K562 (cell line): ENCODE measurements around the gene BICC1. TPM values are rescaled to one million over a fixed set of nuclear protein-coding genes. Genes with fewer than 3 reads are reported as not detected.

ENCODE experiments used
- ATAC-seq: fragments of 200-7000 bp; cut with Tn5 transposase; 3 replicates; pipeline ENCODE4 v1.9.1; 2020; ENCODE audit warnings: moderate library complexity
- BruUV-seq: library from RNA; stranded (reverse); fragments of 400-500 nt; replicated peaks from 2 replicates; lab custom pipeline; 2021; lab: Mats Ljungman, UMichigan
- CTCF ChIA-PET: fragments of 300-600 bp; formaldehyde crosslinking; extraction: SDS; loops from one replicate; lab custom pipeline; 2021; ENCODE audit warnings: low intra/inter-chr PET ratio; lab: Yijun Ruan, JAX
- POLR2A ChIA-PET: fragments of 300-600, 350-650 bp; sonication (Branson Sonifier 250); formaldehyde crosslinking; extraction: SDS; loops from one replicate; lab custom pipeline; 2021; ENCODE audit warnings: antibody characterized with exemption, inconsistent platforms; lab: Yijun Ruan, JAX
- DNase-seq, 4 experiments: peaks; one replicate each; pipeline versions ENCODE4 v3.0.0 to v3.0.0-alpha.2; 2011 to 2018; ENCODE audit warnings: low spot score in 3 of 4, mixed read lengths in 3 of 4; ENCODE audit errors: extremely low read depth in 1 of 4
- FAIRE-seq: peaks from 2 replicates; lab custom pipeline; 2011; peaks lifted over from hg19 to GRCh38; lab: Jason Lieb, UNC
- H2AFZ ChIP-seq: 2 replicates; pipeline ENCODE4 v1.6.0; 2011; ENCODE audit warnings: low read depth, low read length, control low read depth, inconsistent platforms
- H3K27ac ChIP-seq: fragments of 200-600 bp; 3 replicates; pipeline ENCODE4 v1.8.0; 2011; ENCODE audit warnings: low read depth, mild to moderate bottlenecking, control low read depth, inconsistent platforms, low read length, moderate library complexity, mixed read lengths; ENCODE audit errors: extremely low read depth
- H3K27me3 ChIP-seq, 2 experiments: fragments of 300-600 bp in 1 of 2; 2 replicates in 1 of 2; 3 replicates in 1 of 2; pipeline versions ENCODE4 v1.6.0 to v1.8.0; 2011; ENCODE audit warnings: inconsistent platforms in 2 of 2, low read length in 2 of 2, mild to moderate bottlenecking in 1 of 2, mixed read lengths in 1 of 2, moderate library complexity in 1 of 2; ENCODE audit not compliant: control insufficient read depth in 2 of 2, insufficient read depth in 2 of 2
- H3K36me3 ChIP-seq: fragments of 300-600 bp; 3 replicates; pipeline ENCODE4 v1.8.0; 2011; ENCODE audit warnings: mild to moderate bottlenecking, low read length, inconsistent platforms; ENCODE audit not compliant: control insufficient read depth, insufficient read depth
- H3K4me1 ChIP-seq, 2 experiments: fragments of 200-600 bp in 1 of 2; replicated peaks in 1 of 2; 2 replicates in 1 of 2; 3 replicates in 1 of 2; pipeline versions ENCODE4 v1.5.1 to v1.8.0; 2011; ENCODE audit warnings: inconsistent platforms in 2 of 2, low read length in 2 of 2, mild to moderate bottlenecking in 1 of 2, mixed read lengths in 1 of 2, moderate library complexity in 1 of 2; ENCODE audit not compliant: control insufficient read depth in 2 of 2, insufficient read depth in 2 of 2
- H3K4me2 ChIP-seq: 2 replicates; pipeline ENCODE4 v1.6.1; 2011; ENCODE audit warnings: low read length, control low read depth, inconsistent platforms, mixed read lengths; ENCODE audit not compliant: insufficient read depth
- H3K4me3 ChIP-seq: fragments of 200-600 bp; sonication (generic), shearing (Covaris generic); 2 replicates; pipeline ENCODE4 v1.5.1; 2016; ENCODE audit warnings: control low read depth, inconsistent platforms
- H3K79me2 ChIP-seq: fragments of 200-600 bp; 3 replicates; pipeline ENCODE4 v1.8.0; 2011; ENCODE audit warnings: low read length, inconsistent platforms; ENCODE audit not compliant: control insufficient read depth, insufficient read depth
- H3K9ac ChIP-seq, 2 experiments: 2 replicates each; pipeline versions ENCODE4 v1.6.0 to v1.6.1; 2011; ENCODE audit warnings: low read depth in 2 of 2, low read length in 2 of 2, control low read depth in 1 of 2, inconsistent platforms in 1 of 2, mild to moderate bottlenecking in 1 of 2, mixed read lengths in 1 of 2; ENCODE audit not compliant: insufficient read depth in 1 of 2
- H3K9me1 ChIP-seq: one replicate; pipeline ENCODE4 v1.6.0; 2011; ENCODE audit warnings: inconsistent platforms, mild to moderate bottlenecking, low read length, moderate library complexity; ENCODE audit not compliant: control insufficient read depth, insufficient read depth
- H3K9me3 ChIP-seq: replicated peaks from 2 replicates; pipeline ENCODE4 v1.5.1; 2011; ENCODE audit warnings: low read depth, low read length, inconsistent platforms; ENCODE audit not compliant: control insufficient read depth, insufficient read depth
- H4K20me1 ChIP-seq: replicated peaks from 2 replicates; pipeline ENCODE4 v1.6.1; 2011; ENCODE audit warnings: low read length, inconsistent platforms, mixed read lengths; ENCODE audit not compliant: control insufficient read depth, insufficient read depth
- ARID3A ChIP-seq: IDR thresholded peaks from 2 replicates; pipeline ENCODE4 v1.6.1; 2012; ENCODE audit warnings: low read depth, low read length, improper control_type of control experiment, borderline replicate concordance
- HSF4 ChIP-seq: fragments of 250-450 bp; sonication (Bioruptor Pico); IDR thresholded peaks from 2 replicates; pipeline ENCODE4 v2.1.2; 2022; ENCODE audit warnings: mild to moderate bottlenecking, moderate library complexity, borderline replicate concordance
- PCBP2 ChIP-seq: fragments of 200-400 bp; formaldehyde crosslinking; IDR thresholded peaks from 2 replicates; pipeline ENCODE4 v1.6.1; 2018; ENCODE audit warnings: low read length, low read depth, mild to moderate bottlenecking, moderate library complexity; ENCODE audit not compliant: poor library complexity, severe bottlenecking
- POLR2H ChIP-seq: IDR thresholded peaks from 2 replicates; pipeline ENCODE4 v1.6.1; 2016; ENCODE audit warnings: missing genetic modification characterization, low read depth, mild to moderate bottlenecking, control low read depth, missing compliant biosample characterization, moderate library complexity
- SRSF1 ChIP-seq: fragments of 200-400 bp; formaldehyde crosslinking; IDR thresholded peaks from 2 replicates; pipeline ENCODE4 v1.6.1; 2017; ENCODE audit warnings: mild to moderate bottlenecking, low read depth, low read length, moderate library complexity
- TRIM28 ChIP-seq: fragments of 450-650 bp; IDR thresholded peaks from 2 replicates; pipeline ENCODE4 v1.6.1; 2017
- ZFP1 ChIP-seq: fragments of 450-650 bp; formaldehyde crosslinking; IDR thresholded peaks from 2 replicates; pipeline ENCODE4 v1.4.0; 2020; ENCODE audit warnings: mild to moderate bottlenecking, mixed read lengths
- ZNF133 ChIP-seq: fragments of 250-450 bp; sonication (Bioruptor Pico); IDR thresholded peaks from 2 replicates; pipeline ENCODE4 v1.4.0; 2020; ENCODE audit warnings: mild to moderate bottlenecking
- ZNF785 ChIP-seq: fragments of 250-450 bp; sonication (Bioruptor Pico); IDR thresholded peaks from 2 replicates; pipeline ENCODE4 v1.4.0; 2020; ENCODE audit warnings: mild to moderate bottlenecking
- ZNF79 ChIP-seq: fragments of 250-450 bp; sonication (Bioruptor Pico); IDR thresholded peaks from 2 replicates; pipeline ENCODE4 v1.4.0; 2020; ENCODE audit warnings: low read depth, mild to moderate bottlenecking, moderate library complexity
- WGBS: fragments of 100-300 bp; shearing (Covaris generic); methylation state at CpG from one replicate; pipeline ENCODE4 v1.1.6; 2016; ENCODE audit warnings: low coverage, mixed read lengths; ENCODE audit not compliant: insufficient coverage; ENCODE audit errors: missing lambda C conversion rate; 5-methylcytosine and 5-hydroxymethylcytosine counted together
- in situ Hi-C: fragments of 300-500 bp; cut with MboI; formaldehyde crosslinking; loops from 4 replicates; pipeline ENCODE4 v1.15.0; 2018; ENCODE audit warnings: inconsistent platforms, mixed read lengths
- intact Hi-C: fragments of 100-400 bp; cut with micrococcal nuclease; formaldehyde crosslinking; loops from 2 replicates; pipeline ENCODE4 v1.14.2; 2022
- polyA plus RNA-seq, 8 experiments: library from polyadenylated mRNA; depleted of rRNA in 4 of 8; stranded (reverse) in 5 of 8; unstranded in 3 of 8; fragments of >200 nt; fragmentation: Nextera tagmentation in 2 of 8; fragmentation: Illumina TruSeq in 1 of 8; extraction: Ambion mirVana in 2 of 8; extraction: Trizol in 1 of 8; gene quantifications; 2 replicates each; pipeline versions ENCODE4 v1.2.1 to v1.2.3, GENCODE V29; 2011 to 2014; ENCODE audit warnings: inconsistent platforms in 1 of 8, missing spikeins in 1 of 8
- total RNA-seq, 7 experiments: library from RNA; depleted of rRNA in 6 of 7; stranded (reverse); fragments of >200 nt in 6 of 7; fragmentation: Illumina TruSeq in 2 of 7; extraction: Trizol in 2 of 7; gene quantifications; 2 replicates each; pipeline versions ENCODE4 v1.2.1 to v1.2.3, GENCODE V29; 2011 to 2021; ENCODE audit warnings: low replicate concordance in 1 of 7
- TF ChIP-seq, protein P1 (sequence below): fragments of 200-800 bp; sonication (Bioruptor generic); IDR thresholded peaks from 2 replicates; pipeline ENCODE4 v1.6.1; 2017; ENCODE audit warnings: missing genetic modification characterization, missing compliant biosample characterization
- TF ChIP-seq, protein P2 (sequence below): fragments of 250-450 bp; sonication (Bioruptor Pico); IDR thresholded peaks from 2 replicates; pipeline ENCODE4 v1.5.0; 2022; ENCODE audit warnings: mild to moderate bottlenecking
- TF ChIP-seq, protein P3 (sequence below): fragments of 150-350 bp; conservative IDR thresholded peaks from 2 replicates; pipeline ENCODE4 v1.6.1; 2014; ENCODE audit warnings: low read length

BICC1 gene
- total and polyA plus RNA-seq, 9 of the 15 experiments (the other 6 are each of a cell fraction or from before 2014, with no cell fraction given): not detected

DNA sequence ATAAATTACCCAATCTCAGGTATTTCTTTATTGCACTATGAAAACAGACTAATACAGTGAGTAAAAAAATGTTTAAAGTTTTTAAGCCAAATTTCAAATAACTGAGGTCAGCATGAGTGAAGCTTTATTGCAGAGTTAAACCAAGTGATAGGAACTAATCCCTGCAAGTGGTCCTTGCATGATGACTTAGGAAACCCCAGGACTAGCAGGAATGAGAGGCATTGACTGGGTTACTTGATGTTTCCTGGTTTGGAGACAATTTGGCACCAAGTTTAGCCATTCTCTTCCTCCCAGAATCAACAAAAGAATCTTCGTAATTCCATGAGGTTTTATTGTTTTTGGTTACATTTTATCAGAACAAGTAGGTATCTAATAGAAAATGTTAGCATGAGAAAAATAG, 194.2 kb downstream of the BICC1 start:
- no peak for FAIRE-seq
- CTCF ChIA-PET: no interaction called here

More for the DNA sequence above, 194.2 kb downstream of the BICC1 start:
- TF ChIP-seq ZNF785 (CRISPR knock-in tag): no peak
- TF ChIP-seq ZNF133 (CRISPR knock-in tag): no peak
- no peak for TF ChIP-seq PCBP2
- TF ChIP-seq SRSF1: no peak
- TF ChIP-seq ZNF79 (CRISPR knock-in tag): no peak
- no peak for TF ChIP-seq ARID3A
- TF ChIP-seq, protein P1, sequence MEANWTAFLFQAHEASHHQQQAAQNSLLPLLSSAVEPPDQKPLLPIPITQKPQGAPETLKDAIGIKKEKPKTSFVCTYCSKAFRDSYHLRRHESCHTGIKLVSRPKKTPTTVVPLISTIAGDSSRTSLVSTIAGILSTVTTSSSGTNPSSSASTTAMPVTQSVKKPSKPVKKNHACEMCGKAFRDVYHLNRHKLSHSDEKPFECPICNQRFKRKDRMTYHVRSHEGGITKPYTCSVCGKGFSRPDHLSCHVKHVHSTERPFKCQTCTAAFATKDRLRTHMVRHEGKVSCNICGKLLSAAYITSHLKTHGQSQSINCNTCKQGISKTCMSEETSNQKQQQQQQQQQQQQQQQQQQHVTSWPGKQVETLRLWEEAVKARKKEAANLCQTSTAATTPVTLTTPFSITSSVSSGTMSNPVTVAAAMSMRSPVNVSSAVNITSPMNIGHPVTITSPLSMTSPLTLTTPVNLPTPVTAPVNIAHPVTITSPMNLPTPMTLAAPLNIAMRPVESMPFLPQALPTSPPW (CRISPR knock-in tag): no peak
- no peak for TF ChIP-seq ZFP1
- TF ChIP-seq HSF4 (CRISPR knock-in tag): no peak
- no peak for TF ChIP-seq POLR2H (tag)
- TF ChIP-seq, protein P2, sequence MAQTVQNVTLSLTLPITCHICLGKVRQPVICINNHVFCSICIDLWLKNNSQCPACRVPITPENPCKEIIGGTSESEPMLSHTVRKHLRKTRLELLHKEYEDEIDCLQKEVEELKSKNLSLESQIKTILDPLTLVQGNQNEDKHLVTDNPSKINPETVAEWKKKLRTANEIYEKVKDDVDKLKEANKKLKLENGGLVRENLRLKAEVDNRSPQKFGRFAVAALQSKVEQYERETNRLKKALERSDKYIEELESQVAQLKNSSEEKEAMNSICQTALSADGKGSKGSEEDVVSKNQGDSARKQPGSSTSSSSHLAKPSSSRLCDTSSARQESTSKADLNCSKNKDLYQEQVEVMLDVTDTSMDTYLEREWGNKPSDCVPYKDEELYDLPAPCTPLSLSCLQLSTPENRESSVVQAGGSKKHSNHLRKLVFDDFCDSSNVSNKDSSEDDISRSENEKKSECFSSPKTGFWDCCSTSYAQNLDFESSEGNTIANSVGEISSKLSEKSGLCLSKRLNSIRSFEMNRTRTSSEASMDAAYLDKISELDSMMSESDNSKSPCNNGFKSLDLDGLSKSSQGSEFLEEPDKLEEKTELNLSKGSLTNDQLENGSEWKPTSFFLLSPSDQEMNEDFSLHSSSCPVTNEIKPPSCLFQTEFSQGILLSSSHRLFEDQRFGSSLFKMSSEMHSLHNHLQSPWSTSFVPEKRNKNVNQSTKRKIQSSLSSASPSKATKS (CRISPR knock-in tag): no peak
- TF ChIP-seq TRIM28: no peak
- TF ChIP-seq, protein P3, sequence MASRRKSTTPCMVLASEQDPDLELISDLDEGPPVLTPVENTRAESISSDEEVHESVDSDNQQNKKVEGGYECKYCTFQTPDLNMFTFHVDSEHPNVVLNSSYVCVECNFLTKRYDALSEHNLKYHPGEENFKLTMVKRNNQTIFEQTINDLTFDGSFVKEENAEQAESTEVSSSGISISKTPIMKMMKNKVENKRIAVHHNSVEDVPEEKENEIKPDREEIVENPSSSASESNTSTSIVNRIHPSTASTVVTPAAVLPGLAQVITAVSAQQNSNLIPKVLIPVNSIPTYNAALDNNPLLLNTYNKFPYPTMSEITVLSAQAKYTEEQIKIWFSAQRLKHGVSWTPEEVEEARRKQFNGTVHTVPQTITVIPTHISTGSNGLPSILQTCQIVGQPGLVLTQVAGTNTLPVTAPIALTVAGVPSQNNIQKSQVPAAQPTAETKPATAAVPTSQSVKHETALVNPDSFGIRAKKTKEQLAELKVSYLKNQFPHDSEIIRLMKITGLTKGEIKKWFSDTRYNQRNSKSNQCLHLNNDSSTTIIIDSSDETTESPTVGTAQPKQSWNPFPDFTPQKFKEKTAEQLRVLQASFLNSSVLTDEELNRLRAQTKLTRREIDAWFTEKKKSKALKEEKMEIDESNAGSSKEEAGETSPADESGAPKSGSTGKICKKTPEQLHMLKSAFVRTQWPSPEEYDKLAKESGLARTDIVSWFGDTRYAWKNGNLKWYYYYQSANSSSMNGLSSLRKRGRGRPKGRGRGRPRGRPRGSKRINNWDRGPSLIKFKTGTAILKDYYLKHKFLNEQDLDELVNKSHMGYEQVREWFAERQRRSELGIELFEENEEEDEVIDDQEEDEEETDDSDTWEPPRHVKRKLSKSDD: no peak
- TF ChIP-seq, all 486 proteins: peak for 0
- in situ Hi-C loops: no loop called here
- no peaks in the 10 kb centered on the region; the same call in 1 of the 2 replicates for H3K9me3 ChIP-seq
- H3K79me2 ChIP-seq: no peaks in the 10 kb centered on the region
- no peaks in the 10 kb centered on the region for H3K4me1 ChIP-seq
- no TSS peak for BruUV-seq
- H3K4me2 ChIP-seq: no peak overlapping the region
- H3K36me3 ChIP-seq: no peaks in the 10 kb centered on the region
- 0% methylated on average over 1 of the region's 1 CpG for WGBS
- intact Hi-C loops: no loop called here
- H2AFZ ChIP-seq: no peak overlapping the region
- no peak overlapping the region for H3K9ac ChIP-seq
- POLR2A ChIA-PET: no interaction called here
- no peaks in the 10 kb centered on the region for H3K9me1 ChIP-seq
- no peaks in the 10 kb centered on the region for H3K27me3 ChIP-seq
- H3K27ac ChIP-seq: no peak overlapping the region
- DNase-seq (no peak), ATAC-seq (no peak)
- no peak overlapping the region for H3K4me3 ChIP-seq
- no peaks in the 10 kb centered on the region for H4K20me1 ChIP-seq
